NCI-H2196 (cell line): ENCODE results near the gene CLEC2D.
"Not testable (repeated sequence)": the region's sequence is repeated elsewhere in the genome, so short reads cannot be mapped to it uniquely, and the experiment has no call there.

Experiments
- DNase-seq: peaks from one replicate; lab custom pipeline; 2025; ENCODE audit not compliant: unreplicated experiment; lab: John Stamatoyannopoulos, UW

Gene CLEC2D

DNA sequence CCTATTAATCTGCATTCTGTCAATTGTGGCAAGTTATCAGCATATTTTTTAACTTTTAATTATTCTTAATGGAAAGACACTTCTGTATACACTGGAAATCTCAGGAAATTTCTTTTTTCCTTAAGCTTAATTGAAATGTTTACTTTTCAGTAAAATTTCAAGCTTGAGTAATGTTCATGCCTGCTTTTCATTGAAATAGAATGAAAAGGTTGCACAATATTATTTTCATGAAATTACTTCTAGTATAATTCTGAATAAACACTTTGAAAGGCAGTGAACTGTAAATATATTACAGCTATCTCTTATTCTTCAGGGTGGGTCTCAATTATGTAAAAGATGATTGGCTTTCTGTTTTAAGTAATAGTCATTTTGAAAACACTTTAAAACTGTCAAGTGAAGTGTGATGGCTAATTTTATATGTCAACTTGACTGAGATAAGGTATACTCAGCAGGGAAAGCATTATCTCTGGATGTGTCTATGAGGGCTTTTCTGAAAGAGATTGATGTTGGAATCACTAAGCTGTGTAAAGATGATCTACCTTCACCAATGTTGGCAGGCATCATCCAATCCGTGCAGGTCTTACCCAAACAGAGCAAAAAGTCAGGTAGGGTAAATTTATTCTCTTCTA is 29.9 kb downstream of the CLEC2D start:
- no peak for DNase-seq

DNA sequence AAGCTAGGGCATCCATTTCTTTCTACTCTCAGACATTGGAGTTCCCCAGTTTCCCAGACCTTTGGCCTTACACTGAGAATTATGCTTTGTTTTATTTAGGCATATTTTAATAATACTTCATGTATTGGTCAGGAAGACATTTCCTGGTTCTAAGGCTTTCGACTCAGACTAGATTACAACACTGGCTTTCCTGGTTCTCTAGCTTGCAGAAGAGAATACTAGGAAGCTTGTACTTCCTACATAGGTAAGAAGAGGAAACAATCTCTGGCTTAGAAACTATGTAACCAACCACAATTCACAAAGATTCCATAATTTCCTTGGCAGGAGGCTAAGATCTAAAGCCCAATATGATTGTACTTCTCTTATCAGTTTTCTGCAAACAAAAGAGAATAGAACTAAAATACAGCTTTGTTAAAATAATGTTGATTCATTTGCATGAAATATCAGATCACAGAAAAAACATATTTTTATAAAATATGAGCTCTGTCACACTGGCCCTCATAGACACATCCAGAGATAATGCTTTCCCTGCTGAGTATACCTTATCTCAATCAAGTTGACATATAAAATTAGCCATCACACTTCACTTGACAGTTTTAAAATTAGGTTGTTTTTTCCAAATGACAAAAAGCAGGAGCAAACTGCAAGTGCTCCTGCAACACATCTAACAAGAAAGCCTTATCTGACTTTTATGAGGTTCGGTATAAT is 30.5 kb downstream of the CLEC2D start:
- no peak for DNase-seq

DNA sequence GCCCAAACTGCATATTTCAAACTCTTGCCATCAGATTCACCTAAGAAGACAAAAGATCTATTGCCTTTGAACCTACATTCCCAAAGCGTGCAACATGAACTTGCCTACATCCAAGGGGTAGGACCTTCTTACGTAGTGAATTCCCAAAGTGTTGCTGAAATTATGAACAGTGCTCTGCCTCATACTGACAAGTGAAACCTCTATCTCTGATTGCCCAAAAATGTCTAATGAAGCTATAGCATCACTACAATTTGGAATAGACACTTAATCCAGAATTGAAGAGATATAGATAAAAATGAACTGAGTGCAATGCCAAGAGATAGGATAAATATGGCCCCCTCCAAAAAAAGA is 31.1 kb downstream of the CLEC2D start:
- DNase-seq = no peak

DNA sequence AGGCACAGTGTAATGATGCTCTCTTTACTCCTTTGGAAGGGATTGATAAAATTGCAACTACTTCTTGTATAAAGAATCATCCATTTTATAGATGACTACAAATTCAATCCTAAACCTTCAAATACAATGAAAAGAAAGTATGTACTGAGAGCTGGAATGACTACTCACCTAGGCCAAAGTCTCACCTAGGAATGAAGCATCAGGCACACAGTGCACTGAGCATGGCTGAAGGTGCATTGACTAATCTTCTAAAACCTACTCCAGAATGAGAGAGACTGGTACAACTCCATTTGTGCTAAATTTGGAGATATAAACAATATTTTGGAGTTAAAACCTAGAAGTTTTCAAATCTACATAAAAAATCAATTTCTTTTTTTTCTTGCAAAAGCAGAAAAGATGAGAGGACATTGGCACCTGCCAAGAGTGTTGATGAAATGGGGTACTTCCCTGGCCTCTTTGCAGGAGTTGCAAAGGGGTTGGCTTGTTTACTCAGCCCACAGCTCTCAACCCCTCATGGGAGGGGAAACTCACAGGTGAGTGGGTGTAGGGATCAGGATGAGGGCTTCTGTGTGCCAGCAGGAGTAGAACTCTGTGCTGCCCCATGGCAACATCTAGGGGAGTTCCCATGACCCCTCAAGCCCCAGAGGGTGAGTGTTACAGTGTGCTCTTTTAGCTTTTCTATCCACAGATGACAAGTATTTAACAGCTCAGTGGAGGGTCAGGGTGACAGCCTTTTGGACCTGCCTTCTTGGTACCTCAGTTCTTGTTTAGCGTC is 32.1 kb downstream of the CLEC2D start:
- DNase-seq = no peak

DNA sequence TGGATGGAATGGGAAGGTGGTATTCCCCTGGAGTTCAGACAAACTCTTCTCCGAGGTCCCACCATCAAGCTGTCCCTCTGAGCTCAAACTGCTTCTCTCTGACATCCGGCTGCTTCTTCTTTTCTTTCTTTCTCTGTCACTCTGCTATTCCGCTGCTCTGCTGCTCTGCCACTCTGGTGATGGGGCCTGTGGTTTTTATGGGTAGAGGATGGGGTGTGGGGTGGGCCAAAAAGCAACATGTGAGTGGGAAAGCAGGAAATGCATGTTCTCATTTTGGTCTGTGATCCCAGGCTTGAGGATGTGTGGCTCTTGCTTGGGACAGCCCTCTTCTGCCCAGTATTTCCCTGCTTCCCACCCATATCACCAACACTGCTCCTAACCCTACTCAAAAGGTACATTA is 32.7 kb downstream of the CLEC2D start:
- no peak for DNase-seq

DNA sequence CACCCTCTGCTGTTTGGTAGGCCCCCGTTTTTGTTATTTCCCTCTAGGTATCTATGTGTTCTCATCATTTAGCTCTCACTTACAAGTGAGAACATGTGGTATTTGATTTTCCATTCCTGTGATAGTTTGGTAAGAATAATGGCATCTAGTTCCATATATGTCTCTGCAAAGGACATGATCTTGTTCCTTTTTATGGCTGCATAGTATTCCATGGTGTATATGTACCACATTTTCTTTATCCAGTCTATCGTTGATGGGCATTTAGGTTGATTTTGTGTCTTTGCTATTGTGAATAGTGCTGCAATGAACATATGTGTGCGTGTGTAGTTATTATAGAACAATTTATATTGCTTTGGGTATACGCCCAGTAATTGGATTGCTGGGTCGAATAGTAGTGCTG is 35.0 kb downstream of the CLEC2D start:
- DNase-seq = not testable (repeated sequence)

DNA sequence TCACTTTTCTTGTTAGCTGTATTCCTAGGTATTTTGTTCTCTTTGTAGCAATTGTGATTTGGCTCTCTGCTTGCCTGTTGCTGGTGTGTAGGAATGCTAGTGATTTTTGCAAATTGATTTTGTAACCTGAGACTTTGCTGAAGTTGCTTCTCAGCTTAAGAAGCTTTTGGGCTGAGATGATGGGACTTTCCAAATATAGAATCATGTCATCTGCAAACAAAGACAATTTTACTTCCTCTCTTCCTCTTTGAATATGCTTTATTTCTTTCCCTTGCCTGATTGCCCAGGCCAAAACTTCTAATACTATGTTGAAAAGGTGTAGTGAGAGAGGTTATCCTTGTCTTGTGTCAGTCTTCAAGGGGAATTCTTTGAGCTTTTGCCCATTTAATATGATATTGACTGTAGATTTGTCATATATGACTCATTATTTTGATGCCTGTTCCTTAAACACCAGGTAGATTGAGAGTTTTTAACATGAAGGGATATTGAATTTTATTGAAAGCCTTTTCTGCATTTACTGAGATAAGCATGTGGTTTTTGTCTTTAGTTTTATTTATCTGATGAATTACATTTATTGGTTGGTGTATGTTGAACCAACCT is 36.7 kb downstream of the CLEC2D start:
- DNase-seq = no peak

DNA sequence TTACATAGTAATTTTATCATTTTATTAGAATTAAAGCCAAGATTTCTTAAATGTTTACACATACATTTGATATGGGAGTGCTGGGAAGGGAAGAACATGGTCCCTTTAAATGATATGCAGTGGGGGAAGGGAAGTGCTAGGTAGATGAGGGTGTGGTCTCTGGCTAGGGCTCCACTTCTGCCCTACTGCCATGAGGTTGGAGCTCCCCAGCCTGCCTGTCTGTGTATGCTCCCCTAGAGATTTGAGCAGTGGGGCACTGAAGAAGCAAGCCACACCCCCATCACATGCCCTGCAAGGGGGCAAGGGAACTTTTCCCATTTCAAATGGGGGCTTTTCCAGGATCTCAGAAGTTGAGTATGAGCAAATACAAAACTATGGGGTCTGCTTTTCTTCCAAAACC is 37.8 kb downstream of the CLEC2D start:
- DNase-seq = no peak

DNA sequence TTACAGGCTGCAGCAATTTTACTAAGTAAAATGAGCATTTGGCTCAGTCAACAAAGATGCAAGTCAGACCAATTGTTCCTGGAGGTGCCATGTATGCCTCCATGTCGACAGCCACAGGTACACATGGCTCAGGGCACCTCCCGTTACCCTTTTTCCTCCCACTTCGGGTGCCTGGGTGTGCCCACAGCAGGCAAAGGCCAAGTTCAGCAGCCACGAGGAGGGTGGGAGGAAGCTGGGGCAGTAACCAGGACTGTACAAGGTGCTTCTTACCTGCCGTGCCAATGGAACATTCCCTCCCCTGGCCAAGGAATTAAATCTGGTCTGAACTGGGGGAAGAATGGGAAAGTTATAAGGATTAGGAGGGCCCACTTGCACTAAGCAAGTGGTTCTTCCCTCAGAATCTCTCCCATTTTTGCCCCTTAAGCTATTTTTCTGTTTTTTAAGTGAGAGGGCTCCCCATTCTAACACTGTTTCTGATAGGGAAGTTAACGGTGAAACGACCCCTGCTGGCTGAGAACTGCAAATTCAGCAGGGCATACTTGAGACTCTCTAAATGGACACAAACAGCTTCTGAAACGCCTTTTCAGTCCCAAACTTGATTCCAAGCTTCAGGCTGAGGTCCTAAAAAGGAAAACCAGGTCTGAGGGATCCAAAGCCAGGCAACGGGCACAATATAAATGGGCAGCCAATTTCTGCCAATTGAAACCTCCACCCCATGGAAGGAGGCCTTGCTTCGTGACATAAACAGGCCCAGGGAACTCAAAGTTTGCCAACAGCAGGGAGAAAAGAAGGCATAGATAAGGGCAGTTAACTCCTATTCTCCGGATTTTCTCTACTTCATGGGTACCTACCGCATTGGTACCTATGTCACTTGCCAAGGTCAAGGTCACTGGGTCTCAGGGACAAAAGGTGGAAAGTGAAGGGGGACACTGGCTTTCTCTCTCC is 38.6 kb downstream of the CLEC2D start:
- peak; percentile 7 for DNase-seq

DNA sequence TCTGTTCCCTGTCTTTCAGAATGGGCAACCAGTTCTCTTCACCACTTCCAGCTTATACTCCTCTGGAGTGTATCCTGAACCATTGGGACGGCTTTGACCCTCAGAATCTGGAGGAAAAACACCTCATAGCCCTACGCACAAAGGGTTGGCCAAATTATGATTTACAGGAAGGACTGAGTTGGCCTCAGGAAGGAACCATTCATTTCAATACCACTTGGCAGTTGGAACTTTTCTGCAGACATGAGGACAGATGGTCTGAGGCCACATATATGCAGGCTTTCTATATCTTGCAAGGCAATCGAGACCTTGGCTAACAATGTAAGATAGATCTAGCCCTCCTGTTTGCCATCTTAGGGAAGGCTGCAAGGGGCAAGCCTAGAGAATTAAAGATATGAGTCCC is 39.3 kb downstream of the CLEC2D start:
- DNase-seq = no peak

DNA sequence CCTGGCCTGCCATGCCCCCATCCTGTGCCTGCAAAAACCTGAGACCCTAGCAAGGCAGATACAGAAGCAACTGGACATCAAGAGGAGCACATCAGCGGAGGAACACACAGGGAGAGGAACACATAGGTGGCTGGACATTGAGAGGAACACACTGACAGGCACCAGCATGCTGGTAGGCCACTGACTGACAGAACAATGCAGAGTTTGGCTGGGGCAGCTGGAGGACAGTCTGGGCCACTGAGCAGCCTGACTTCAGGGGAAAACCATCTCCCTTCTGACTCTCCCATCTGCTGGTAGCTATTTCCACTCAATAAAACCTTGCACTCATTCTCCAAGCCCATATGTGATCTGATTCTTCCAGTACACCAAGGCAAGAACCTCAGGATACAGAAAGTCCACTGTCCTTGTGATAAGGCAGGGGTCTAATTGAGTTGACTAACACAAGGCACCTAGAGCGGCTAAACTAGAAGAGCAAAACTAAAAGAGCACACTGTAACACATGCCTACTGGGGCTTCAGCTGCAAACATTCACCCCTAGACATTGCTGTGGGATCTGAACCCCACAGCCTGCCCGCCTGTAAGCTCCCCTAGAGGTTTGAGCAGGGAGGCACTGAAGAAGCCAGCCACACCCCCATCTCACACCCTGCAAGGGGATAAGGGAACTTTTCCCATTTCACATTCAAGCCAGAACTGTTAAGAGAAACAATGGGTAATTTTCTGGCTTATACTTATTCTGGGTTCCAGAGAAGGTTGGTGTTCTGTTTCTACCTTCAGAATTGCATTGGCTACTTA is 41.3 kb downstream of the CLEC2D start:
- DNase-seq = no peak

DNA sequence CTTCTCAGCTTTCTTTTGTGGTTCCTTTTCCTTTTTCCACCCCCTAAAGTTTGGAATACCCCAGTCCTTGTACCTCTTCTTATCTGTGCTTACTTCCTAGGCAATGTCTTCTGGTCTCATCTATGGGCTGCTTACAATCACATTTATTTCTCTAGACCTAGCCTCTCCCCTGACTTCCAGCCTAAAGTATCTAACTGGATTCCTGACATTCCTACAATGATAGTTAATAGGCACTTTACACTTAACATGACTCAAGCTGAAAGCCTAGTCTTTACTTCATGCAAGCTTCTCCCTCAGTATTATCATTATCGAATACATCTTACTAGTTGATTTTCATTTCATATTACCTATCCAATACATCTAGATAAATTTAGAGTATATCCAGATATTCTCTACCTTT is 42.2 kb downstream of the CLEC2D start:
- no peak for DNase-seq

DNA sequence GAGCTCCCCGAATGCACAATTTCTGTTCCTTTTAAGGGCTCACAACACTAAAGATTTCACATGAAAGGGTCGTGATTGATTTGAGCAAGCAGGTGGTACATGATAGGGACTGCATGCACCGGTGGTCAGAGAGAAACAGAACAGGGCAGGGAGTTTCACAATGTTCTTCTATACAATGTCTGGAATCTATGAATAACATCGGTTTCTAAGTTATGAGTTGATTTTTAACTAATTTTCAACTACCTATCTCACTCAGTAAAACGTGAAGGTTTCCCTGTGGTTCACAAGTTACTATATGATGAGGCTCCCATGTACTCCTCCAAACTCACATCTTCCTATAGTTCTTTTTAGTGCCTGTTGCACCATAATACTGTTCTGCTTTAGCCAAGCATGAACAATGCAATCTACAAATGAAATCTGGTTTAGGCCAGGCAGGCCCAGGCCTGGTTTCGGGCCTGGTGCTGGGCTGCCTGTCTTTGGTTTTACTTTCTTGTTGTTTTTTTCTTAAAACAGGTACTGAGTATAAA is 43.6 kb downstream of the CLEC2D start:
- not testable (repeated sequence) for DNase-seq

DNA sequence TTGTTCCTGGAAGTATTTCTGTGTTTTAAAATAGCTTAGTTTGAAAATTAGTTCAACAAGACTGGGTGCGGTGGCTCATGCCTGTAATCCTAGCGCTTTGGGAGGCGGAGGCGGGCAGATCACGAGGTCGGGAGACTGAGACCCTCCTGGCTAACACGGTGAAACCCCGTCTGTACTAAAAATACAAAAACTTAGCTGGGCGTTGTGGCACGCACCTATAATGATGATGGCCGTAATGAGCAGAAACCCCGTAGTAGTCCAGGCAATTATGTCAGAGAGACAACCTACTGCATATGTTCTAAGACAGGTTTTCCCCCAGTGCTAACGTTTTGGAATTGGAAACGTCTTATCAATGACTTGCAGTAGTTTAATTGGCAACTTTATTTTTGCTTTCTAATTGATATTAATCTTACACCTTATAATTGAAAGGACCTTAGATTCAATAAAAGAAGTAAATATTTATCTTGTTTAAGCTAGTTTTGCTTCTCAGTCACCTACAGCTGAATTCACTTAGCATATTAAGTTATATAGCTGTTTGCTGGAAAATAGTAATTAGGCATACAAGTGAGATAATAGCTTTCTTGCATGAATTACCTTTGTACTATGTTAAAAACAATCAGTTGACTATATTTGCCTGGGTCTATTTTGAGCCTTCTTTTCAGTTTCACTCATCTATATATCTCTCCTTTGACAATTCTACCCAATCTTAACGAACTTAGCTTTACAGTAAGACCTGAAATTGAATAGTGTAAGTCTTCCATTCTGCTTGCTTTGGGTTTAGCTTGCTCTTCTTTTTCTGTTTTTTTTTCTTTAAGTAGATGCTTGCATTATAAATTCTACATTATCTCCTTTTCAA is 47.8 kb downstream of the CLEC2D start:
- no peak for DNase-seq

DNA sequence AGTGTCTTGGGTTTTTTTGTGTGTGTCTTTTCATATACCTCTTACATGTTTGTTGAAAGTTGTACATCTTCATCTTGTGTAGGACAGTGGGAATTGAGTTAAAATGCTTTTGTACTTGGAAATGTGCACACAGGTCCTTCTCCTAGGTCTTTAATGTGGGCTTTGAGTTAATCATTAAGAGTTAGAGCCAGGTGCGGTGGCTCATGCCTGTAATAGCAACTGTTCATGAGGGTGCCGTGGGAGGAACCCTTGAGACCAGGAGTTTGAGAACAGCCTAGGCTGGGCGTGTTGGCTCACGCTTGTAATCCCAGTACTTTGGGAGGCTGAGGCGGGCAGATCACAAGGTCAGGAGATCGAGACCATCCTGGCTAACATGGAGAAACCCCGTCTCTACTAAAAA is 49.5 kb downstream of the CLEC2D start:
- no peak for DNase-seq

DNA sequence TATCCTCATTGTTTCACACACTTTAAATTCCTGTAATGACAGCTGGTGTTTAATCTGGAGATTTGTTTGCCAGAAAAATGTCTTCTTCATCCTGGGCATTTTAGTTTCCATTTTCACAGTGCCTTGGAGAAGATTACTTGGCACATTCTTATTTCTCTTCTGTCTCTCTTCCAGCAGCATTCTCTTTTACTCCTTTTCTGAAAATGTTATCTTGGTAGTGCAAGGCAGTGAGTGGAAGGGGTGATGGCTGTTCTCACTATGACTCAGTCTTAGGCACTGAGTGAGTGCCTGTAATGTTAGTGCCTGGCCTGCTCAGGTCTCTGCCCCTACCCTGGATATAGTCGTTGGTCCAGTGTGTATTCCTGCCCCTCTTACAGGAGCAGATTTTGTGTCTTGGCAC is 50.3 kb downstream of the CLEC2D start:
- DNase-seq = no peak

DNA sequence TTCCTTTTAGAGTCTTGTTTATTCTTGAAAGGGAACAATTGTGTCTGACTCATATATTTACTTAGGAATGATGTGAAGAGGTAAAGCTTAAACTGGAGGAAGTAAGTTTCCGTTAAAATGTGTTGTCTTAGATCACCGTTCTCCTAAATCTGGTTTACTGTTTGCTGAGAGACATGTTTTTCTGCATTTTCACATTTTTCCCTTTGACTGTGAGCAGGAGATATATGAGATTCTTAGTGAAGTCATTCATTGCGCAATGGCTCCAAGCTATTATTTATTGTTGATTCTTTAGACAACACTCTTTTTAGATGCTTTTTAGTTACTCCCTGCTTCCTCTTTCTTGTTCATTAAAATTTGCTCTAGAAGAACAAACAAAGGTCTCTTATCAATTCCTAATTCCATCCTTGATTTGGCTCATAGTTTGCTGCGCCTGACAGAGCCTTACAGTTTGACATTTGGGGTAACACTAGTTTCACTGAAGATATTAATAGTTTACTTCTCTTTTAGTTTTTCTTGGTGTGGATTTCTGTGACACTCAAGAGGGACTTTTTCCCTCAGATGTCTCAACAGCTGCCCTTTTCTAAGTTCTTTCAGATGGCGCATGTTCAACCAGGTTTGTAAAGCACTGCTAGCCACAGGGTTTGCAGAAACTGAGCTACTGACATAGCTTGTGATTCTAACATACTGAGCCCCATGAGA is 52.0 kb downstream of the CLEC2D start:
- no peak for DNase-seq

DNA sequence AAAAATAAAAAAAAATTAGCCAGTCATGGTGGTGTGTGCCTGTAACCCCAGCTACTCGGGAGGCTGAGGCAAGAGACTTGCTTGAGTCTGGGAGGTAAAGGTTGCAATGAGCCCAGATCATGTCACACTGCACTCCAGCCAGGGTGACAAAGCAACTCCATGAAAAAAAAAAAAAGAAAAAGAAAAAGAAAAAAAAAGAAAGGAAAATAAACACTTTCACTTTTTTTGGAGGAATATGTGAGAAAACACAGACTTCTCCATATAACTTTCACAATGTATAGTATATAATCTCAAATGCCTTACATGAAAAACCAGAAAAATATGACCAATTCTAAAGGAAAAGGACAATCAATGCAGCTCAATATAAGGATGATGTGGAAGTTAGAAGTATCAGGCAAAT is 54.5 kb downstream of the CLEC2D start:
- DNase-seq = no peak
